Mucosa of stomach (tissue), 1 donor: ENCODE measurements around the gene SCGB2B2.

Experiments
- H3K27me3 ChIP-seq: one replicate; pipeline ENCODE4 v1.7.0; 2013; ENCODE audit warnings: mild to moderate bottlenecking, low read length; ENCODE audit not compliant: control insufficient read depth, insufficient read depth
- H3K36me3 ChIP-seq: one replicate; pipeline ENCODE4 v1.7.0; 2013; ENCODE audit warnings: low read length; ENCODE audit not compliant: control insufficient read depth, insufficient read depth
- H3K4me1 ChIP-seq: one replicate; pipeline ENCODE4 v1.7.0; 2013; ENCODE audit warnings: mild to moderate bottlenecking, low read length; ENCODE audit not compliant: control insufficient read depth, insufficient read depth
- H3K4me3 ChIP-seq: one replicate; pipeline ENCODE4 v1.7.0; 2013; ENCODE audit warnings: low read length
- H3K9ac ChIP-seq: one replicate; pipeline ENCODE4 v1.7.0; 2013; ENCODE audit warnings: mild to moderate bottlenecking, low read length, moderate library complexity
- H3K9me3 ChIP-seq: one replicate; pipeline ENCODE4 v1.7.0; 2013; ENCODE audit warnings: mild to moderate bottlenecking, low read length, moderate library complexity; ENCODE audit not compliant: control insufficient read depth
- donor health status: Pancreatic carcinoma.

The SCGB2B2 gene

DNA sequence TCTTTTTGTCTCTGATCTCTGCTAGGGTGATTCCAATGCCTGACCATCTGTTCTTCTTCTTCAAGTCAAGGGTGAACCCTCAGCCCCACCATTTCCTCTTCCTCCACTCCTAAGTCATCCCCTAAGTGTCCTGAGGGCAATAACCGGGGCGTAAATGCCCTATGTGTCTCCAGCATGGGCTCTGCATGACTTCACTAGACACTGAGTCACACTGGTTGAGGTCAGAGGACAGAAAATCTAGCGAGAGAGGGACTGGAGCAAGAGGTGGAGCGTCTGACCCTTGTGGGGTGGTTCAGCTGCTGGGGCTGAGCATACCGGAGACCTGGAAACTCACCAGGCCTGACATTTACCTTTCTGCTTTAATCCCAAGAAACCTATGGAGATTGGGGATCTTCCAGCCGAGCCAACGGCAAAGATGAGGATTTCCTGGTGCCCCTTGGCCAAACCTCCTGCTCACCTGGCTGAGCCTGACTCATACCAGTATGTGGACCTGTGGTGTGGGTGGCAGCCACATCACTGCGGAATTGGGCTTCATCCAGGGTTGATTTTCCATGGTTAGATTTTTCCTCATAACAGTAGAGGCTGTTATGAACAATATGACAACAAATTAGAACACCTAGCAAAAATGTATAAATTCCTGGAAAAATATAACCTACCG lies 26.9 kb downstream of the SCGB2B2 start:
- Histone ChIP-seq H3K36me3 (no peaks in the 10 kb centered on the region), H3K27me3 (no peaks in the 10 kb centered on the region), H3K4me3 (no peak overlapping the region), H3K9me3 (no peaks in the 10 kb centered on the region), H3K9ac (no peak overlapping the region), H3K4me1 (no peaks in the 10 kb centered on the region)

DNA sequence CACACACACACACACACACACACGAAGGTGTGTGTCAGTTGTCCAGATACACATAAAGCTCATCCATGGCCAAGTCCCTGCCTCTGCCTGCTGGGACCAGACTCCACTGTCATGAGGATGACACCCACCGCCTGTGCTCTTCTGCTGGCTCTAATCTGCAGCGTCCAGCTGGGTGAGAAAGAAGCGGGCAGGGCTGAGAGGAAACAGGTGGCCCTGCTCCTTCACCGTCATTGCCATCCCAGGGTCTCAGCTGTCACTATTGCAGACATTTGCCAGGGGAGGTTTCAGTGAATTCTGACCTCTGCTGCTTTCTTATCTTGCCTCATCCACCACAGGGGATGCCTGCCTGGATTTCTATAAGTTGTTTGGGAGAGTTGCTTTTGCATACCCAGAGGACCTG lies 31.4 kb downstream of the SCGB2B2 start:
- Histone ChIP-seq H3K27me3 (no peaks in the 10 kb centered on the region), H3K9ac (no peak overlapping the region)

DNA sequence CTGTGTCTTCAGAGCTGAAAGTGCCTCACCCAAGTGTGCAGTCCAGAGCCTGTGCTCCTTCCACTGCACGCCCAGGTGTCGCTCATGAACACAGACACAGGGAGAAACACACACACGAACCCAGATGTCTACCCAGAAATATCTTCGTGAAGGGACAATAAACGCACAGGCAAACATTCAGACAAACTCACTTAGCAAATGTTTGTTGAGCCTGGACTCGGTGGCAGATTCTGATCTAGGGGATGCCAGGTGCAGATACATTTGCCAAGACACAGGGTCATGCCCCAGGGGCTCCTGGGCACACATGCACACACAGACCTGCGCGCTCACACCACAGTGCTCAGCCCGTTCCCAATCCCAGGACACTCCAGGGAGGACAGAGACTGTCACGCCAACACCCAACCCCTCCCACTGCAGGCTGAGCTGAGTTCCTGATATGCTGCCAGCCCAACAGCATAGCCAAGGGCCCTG lies 31.9 kb downstream of the SCGB2B2 start:
- Histone ChIP-seq H3K36me3 (no peaks in the 10 kb centered on the region), H3K4me3 (no peak overlapping the region), H3K9ac (no peak overlapping the region), H3K4me1 (no peaks in the 10 kb centered on the region), H3K27me3 (no peaks in the 10 kb centered on the region), H3K9me3 (no peaks in the 10 kb centered on the region)

More for the DNA sequence above, 31.4 kb downstream of the SCGB2B2 start:
- Histone ChIP-seq H3K9me3 (no peaks in the 10 kb centered on the region), H3K36me3 (no peaks in the 10 kb centered on the region), H3K4me1 (no peaks in the 10 kb centered on the region), H3K4me3 (no peak overlapping the region)

DNA sequence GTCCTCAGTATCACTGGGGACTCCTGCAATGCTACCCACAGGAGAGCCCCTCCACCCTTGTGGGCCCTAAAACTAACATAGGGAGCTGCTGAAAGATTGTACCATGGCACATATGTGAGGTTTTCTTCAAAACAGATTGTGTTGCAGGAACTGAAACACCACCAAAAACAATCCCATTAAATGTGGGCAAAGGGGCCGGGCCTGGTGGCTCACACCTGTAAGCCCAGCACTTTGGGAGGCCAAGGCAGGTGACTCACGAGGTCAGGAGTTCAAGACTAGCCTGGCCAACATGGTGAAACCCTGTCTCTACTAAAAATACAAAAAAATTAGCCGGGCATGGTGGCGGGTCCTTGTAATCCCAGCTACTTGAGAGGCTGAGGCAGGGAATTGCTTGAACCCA lies 34.7 kb downstream of the SCGB2B2 start:
- Histone ChIP-seq H3K4me1 (no peaks in the 10 kb centered on the region), H3K4me3 (no peak overlapping the region), H3K27me3 (no peaks in the 10 kb centered on the region), H3K9me3 (no peaks in the 10 kb centered on the region), H3K36me3 (no peaks in the 10 kb centered on the region), H3K9ac (no peak overlapping the region)

DNA sequence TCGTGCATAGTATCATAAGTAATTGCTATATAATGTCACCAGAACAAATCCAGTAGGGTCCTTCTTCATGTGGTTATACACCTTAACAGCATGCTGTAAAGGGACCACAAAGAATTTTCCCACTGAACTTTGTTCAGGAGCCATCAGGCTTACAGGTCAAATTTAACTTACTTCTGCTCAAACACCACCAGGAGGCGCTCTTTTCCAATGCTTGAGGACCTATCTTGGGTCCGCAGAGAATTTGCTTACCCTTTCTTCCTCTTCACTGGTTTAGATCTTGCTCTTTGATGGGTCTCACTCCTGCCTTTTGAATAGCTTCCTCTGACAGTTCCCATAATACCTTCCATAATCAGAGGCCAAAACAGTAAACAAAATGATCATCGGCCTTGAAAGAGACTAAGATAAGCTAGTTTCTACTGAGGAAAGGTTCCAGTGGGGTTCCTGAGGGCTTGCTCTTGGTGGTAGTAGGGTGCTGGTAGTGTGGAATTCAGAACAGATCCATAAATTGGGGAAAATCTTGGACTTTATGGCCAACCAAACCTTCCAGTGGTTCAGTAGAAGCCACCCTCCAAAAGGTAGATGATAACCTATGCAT lies 37.4 kb downstream of the SCGB2B2 start:
- Histone ChIP-seq H3K9me3 (no peaks in the 10 kb centered on the region), H3K27me3 (no peaks in the 10 kb centered on the region), H3K9ac (no peak overlapping the region), H3K4me3 (no peak overlapping the region), H3K36me3 (no peaks in the 10 kb centered on the region), H3K4me1 (no peaks in the 10 kb centered on the region)

DNA sequence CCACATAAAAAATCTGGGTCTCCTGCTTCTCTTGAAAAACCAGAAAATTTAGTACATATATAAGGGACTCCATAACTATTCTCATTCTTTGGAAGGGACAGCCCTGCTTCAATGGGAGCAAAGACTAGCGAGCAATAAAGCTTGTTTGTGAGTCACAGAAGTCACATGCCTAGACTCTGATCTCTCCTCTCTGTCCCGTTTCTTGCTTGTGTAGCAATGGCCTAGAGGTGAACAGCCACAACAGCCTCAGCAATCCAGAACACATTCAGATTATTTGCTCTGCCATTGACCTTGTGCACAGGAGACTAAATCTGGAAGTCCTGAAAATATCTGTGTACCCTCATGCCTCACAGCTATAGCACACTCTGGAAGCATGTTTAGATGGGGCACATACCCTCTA lies 43.2 kb downstream of the SCGB2B2 start:
- no peaks in the 10 kb centered on the region for H3K36me3 ChIP-seq
- no peaks in the 10 kb centered on the region for H3K9me3 ChIP-seq
- no peak overlapping the region for H3K4me3 ChIP-seq
- no peak overlapping the region for H3K9ac ChIP-seq
- H3K4me1 ChIP-seq: no peaks in the 10 kb centered on the region
- H3K27me3 ChIP-seq: no peaks in the 10 kb centered on the region
